Embryonic facial prominence (tissue), 1 donor: Measurements from ENCODE around the gene STARD7.
"Not testable (repeated sequence)": the region's sequence is repeated elsewhere in the genome, so short reads cannot be mapped to it uniquely, and the experiment has no call there.

Experiments used
- DNase-seq: peaks from one replicate; pipeline ENCODE4 v3.0.0-alpha.2; 2016; ENCODE audit errors: extremely low spot score

The STARD7 gene

DNA sequence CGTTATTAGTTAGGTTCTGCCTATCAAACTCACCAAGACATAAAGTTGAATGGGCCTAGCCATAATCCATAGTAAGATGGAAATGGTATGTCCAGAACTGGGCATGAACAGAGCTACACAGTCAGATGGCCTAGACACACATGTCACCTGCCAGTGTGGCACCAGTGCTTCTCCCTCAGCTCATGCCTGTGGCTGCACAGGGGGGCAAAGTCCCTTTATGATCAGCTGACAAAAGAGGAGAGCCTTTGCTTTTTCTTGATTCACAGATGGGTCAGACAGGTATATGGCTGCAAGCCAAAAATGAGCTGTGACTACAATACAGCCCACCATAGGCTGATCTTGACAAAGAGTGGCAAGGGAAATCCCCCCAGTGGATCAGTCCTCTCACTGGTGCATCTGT lies 28.3 kb upstream of the STARD7 start:
- no peak for DNase-seq

DNA sequence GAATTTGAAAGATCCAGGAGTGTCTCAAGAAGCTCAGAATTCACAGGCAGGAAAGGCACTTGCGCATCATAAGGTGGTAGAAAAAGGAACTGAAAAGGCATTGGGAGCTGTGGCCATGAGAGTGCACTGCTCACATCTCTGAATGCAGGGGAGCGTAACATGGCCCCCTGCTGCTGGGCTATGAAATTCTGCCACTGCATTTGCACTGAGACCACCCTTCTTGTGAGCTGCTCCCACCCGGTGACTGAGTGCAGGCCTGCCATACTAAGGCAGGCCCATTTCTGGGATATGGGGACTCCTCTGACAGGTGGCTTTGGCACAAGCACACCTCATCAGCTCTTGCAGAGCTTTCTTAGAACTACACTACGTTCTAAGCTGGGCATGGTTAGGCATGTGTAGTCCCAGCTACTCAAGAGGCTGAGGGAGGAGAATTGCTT lies 25.3 kb upstream of the STARD7 start:
- no peak for DNase-seq

DNA sequence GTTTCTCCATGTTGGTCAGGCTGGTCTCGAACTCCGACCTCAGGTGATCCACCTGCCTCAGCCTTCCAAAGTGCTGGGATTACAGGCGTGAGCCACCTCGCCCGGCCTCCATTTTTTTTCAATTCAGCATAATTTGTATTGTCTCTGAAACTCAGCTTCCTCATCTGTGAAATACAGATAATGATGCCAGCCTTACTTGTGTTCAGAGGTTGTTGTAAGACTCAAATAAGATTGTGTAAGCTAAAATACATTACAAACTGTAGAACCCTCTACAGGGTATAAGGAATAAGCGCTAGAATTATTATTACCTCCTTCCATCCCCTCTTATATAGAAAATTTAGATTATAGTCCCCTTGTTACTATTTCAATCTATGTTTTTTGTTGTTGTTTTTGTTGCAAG lies 24.8 kb upstream of the STARD7 start:
- DNase-seq: no peak

DNA sequence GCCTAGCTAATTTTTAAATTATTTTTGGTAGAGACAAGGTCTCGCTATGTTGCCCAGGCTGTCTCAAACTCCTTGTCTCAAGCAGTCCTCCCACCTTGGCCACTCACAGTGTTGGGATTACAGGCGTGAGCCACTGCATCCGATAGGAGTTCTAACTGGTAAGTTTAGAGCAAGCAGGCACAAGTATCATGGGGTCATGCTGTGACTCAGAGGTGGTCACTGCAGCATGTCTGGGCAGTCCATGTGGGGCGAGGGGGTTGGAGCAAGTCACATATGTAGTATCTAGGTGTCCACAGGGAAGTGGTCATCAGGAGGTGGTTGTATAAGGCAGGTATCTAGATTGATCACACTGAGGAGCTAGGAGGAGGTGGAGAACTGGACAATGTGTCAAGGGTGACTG lies 22.7 kb upstream of the STARD7 start:
- DNase-seq: no peak

DNA sequence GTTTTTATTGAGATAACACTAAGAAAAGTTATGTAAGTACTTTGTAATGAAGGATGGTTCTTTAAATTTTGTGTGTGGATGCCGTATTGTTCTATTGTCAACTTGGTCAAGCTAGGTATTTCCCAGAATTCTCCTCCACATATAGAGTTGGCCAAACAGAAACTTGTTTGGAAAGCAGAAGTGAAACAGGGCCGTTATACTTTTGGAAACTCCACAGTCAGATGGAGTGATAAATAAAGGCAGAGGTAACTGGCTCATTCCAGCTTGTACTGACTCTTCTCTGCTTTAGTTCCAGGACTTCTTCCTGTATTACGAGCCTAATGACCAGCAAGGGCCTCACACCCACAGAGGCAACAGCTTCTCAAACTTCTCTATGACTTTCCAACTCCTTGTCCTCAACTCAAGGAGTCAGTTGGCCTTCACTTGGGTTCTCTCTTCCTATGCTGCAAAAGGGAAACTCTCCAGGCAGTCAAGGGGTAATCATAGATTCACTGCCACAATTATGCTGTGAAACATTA lies 16.4 kb upstream of the STARD7 start:
- no peak for DNase-seq

DNA sequence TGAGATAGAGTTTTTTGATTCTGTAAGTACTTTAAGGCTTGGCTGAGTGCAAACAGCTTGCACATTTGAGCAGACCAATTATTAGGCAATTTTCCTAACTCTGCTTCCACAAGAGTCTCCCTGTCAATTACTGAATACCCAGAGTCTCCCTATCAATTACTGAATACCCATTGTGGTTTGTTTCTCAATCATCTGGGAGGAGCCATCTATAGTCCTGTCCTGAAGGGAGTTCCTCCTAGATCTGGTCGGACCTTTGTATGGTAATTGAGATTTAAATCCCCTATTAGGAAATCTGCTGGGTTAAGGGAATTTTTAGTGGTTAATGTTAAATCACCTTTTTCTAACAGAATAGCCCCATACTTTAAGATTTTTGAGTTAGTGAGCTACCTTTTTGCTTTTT lies 12.5 kb upstream of the STARD7 start:
- DNase-seq: not testable (repeated sequence)

DNA sequence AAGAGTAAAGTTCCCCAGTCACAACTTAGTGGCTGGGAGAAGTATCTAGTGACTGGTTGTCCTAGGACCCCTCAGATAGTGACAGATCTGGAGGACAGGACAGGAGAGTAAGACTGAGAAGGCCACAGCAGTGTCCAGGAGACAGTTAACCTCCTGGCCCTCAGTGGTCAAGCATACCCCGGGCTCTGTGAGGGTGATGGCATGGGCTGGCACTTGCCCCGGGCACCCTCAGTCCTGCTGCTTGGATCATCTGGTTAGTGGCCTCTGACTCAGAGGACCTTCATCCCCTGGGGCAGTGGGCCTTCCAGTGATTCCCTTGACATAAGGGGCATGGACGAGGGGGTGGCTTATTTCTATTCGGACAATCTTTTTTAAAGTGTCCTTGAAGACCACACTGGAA lies 11.3 kb upstream of the STARD7 start:
- DNase-seq: not testable (repeated sequence)

DNA sequence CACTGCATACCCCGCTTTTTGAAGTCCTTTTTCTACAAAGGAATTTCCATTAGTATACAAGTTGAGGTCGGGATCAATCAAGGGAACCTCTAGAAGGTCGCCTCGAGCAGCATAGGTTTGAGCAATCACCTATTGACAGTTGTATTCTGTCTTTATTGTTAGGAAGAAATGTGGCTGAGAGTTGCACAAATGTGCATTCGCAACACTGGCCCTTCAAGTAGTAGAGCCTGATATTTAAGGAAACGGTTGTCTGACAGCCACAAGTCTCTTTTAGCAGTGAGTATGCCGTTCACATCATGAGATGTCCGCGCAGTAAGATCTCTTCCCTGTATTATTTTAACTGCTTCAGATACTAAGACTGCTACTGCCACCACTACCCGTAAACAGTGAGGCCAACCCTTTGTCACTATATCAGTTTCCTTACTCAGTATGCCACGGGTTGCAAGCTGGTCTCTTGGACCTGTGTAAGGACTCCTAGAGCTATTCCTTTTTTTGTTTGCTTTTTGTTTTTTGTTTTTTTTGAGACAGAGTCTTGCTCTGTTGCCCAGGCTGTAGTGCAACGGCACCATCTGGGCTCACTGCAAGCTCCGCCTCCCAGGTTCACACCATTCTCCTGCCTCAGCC lies 10.0 kb upstream of the STARD7 start:
- no peak for DNase-seq

DNA sequence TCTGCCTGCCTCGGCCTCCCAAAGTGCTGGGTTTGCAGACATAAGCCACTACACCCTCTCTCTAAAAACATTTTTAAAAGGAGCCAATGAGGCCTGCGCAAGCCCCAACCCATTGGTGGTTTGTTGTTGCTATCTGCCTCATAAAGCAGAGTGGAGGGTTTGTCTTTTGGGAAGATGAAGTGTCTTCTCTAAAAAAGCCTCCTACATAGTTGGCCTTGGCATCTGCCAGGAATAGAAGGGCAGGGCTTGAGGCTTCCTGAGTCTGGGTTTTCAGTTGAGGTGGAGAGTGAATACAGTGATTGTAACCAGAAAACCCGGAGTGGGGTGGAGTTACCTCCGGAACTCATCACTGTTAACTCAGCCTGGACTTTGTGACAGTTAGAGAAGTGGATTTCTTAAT lies 5.9 kb upstream of the STARD7 start:
- no peak for DNase-seq

DNA sequence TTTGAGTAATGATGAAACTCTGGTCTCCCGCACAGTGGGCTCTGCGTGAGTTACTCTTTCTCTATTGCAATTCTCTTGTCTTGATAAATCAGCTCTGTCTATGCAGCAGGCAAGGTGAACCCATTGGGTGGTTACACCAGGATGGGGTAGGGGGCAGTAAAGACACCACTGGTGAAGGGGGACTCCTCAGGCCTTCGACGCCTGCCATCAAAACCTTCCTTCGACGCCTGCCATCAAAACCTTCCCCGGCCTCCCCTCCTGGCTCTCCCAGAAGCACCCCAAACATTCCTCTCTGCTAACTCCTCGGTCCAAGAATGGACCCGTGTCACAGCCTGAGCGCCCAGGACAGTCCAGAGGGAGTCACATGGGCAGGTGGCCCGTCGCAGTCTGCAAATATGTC lies 4.8 kb upstream of the STARD7 start:
- DNase-seq: no peak

DNA sequence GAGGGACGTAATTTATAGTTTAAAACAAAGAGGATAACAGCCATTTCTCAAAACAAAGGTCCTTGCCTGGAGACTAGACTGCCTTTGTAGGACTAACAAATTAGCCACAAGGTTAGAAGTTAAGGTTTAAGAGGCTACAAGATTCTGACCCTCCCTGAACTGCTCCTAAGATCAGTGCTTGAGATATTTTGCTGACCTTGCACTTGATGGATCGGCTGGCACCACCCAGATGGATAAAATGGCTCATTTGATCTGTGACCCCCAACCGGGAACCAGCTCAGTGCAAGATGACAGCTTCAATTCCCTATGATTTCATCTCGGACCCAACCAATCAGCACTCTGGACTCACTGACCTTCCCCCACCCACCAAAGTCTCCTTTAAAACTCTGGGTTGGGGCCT lies 3.7 kb upstream of the STARD7 start:
- DNase-seq: no peak

DNA sequence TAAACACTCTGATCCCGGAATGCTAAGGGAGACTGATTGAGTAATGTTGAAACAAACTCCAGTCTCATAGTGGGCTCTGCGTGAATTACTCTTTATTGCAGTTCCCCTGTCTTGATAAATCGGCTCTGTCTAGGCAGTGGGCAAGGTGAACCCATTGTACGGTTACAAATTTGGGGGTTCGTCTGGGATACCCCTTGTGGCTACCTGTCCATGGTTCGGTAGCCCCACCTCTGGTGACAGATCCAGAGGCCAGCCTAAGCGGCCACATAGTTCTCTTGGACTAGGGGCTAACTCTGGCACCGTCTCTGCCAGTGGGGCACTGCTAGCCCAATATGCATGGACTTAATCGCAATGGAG lies 1.1 kb upstream of the STARD7 start:
- no peak for DNase-seq

DNA sequence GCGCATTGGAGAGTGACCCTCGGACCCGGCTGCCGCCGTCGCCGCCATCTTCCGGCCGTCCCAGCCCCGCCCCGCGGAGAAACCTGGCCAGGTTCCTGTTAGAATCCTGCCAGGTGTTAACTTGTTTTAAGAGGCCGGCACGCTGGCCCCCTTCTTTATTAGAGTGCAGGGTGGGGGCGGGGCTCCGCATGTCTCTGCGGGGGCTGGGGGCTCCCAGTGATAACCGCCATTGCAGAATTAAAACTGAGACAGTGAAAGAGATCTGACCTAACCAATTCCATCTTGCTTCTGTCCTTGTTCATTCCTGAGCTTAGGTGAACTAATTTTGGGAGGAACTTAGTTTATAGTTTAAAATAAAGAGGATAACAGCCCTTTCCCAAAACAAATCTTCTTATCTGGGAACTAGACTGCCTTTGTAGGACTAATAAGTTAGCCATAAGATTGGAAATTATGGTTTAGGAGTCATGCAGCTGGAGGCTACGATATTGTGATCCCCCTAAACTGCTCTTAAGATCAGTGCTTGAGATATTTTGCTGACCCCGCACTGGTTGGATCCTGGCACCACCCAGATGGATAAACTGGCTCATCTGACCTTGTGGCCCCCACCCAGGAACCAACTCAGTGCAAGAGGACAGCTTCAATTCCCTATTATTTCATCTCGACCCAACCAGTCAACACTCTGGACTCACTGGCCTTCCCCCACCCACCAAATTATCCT lies 543 bp upstream of the STARD7 start:
- no peak for DNase-seq

DNA sequence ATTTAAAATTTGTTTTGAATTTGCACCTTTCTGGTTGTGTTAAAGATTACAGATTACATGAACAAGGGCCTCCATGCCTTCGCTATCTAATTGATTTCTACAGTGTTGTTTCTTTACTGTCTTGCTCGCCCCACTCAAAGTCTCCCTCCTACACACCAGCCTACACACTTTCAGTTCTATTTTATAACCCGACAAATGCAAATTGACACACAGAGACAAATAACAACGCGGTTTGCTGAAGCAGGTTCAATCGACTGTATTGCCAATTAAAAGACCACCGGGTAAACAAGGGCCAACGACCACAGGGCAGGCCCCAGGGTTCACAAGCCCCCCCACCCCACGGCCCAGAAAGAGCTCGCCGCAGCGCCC lies 869 bp downstream of the STARD7 start:
- no peak for DNase-seq

DNA sequence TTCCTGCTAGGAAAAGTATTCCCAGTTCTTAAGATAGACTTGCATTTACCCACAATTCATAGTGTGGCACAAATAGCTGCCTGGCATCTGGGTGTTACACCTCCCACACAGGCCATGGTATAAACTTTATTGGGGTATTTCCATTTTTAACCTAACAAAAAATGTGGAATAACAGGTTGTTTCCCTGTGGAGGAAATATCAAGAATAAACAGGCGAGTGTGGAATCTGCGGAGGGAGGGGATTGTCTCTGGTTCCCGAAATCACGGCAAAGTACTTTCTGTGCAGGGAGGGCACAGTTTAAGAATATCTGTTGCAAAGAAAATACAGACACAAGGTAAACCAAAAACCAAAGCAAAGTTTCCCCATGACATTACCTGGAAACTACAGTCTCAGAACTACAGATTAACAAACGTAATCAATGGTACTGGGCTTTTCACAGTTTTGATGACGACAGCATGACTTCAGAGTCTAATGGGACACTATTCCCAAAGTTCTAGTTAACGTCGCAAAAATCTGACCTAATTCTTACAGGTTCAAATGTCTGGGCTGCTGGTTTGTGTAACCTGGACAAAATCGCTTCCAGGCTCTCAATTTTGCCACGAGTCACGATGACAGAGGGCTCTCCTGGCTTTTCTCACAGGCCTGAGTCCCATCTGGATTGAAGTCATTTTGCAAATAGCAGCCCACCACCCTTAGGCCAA lies 1.4 kb downstream of the STARD7 start:
- DNase-seq: no peak

DNA sequence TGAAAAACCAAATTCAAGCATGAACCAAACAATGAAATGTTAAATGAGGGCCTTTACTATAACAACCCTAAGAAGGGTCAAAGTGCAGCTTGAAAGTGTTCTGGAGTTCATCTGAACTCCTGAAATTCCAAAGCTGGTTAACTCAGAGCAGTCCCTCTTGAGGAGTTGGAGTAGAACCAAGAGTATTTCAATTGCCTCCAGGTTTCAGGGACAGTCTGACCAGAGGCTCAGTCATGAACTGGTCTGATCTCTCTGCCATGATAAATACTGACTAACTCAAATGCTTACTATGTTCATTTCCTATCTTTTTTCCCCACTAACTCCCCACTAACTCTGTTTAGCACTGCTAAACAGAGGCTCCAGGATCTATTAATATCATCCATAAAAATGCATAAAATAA lies 2.7 kb downstream of the STARD7 start:
- DNase-seq: no peak

DNA sequence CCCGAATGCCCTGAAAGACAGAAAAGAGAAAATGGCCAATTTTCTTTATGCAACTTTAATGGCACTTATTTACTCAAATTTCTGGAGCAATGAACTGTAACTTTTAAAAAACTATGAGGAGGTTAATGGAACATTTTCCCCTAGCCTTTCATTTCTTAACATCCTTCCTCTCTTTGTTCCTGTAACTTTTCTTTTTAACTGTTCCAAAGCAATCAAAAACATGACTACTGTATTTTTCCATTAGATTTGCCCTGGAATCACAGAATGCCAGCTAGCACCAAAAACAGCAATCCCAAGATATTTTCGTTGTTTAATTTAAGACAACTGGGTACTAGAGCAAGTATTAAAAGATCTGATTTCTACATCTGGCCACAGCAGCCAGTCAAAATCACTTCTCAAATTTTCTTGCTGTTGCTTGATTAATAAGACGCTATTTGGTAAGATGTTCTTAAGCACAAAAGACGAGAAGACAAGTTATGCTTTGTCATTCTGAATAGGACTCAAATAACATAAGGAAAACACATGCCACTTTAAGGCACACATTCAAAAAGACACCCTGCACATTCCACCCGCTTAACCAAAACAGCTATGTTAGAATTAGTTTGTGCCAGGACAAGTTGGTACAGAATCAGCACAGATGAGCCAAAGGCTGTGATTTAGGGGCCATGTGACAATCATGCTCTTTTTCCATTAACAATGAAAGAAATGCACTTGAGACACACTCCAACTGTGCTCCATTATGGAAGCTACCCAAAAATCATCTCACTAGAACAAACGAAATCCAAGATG lies 3.6 kb downstream of the STARD7 start:
- DNase-seq: no peak

DNA sequence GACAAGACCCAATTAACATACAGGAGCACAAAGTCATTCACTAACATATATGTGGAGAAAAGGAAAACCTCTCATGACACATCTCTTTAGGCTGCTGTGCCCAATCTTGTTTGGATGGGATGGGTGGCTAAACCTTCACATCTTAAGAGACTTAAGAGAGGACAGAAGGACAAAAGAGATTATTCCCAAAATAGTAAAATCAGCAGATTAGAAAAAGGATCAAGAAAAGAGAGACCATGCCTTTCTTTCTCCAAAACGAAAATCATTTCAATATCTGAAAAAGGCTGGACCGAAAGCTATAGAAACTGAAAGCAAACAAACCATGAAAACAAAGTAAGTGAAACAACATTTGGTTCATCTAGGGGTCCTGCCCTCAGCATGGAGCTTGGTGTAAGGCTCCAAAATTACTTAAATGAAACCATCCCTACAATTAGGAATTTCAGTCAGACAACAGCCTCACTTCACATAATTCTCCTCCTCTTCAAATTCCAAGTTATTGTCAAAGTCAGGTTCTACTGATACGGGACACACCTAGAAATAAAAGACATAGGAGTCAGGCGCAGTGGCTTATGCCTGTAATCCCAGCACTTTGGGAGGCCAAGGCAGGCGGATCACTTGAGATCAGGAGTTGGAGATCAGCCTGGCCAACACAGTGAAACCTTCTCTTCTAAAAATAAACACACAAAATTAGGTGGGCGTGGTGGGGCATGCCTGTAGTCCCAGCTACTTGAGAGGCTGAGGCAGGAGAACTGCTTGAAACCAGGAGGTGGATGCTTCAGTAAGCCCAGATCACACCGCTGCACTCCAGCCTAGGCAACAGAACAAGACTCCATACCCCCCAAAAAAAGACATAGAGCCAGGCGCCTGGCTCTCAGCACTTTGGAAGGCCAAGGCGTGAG lies 5.2 kb downstream of the STARD7 start:
- DNase-seq: no peak

DNA sequence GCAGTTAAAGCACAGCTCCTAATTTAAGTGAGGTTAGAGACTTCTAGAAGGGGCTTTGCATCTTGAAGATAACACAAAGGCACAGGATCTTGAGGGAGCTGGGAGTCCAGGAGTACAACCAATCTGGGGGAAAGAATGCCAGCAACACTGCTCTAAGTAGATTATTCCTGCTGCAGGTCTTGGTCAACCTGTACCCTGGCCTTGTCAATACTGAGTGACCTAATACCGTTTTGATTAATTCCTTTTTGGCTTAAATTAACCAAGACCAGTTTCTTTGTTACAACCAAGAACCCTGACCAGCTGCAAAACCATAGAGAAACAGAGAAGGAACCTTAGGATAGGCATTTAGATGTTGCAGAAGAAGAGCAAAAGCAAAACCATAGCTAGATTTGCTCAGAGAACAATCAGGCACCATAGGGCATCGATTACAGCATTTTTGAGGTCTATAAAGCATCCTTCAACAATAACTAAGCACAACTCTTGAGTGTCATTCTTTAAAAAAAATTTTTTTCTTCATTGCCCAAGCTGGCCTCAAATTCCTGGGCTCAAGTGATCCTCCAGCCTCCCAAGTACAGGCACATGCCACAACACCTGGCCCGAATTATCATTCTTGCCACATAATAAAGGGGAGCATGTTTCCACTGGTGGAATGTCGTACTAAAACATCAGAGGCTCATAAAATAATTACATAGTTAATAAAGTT lies 6.3 kb downstream of the STARD7 start:
- DNase-seq: no peak

DNA sequence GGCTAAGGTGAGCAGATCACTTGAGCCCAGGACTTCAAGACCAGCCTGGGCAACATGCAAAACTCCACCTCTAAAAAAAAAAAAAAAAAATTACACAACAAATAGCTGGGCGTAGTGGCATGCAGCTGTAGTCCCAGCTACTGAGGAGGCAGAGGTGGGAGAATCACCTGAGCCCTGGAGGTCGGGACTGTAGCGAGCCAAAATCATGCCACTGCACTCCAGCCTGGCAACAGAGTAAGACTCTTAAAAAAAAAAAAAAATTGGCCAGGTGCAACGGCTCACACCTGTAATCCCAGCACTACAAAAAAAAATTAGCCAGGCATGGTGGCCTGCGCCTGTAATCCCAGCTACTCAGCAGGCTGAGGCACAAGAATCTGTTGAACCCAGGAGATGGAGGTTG lies 7.3 kb downstream of the STARD7 start:
- no peak for DNase-seq

DNA sequence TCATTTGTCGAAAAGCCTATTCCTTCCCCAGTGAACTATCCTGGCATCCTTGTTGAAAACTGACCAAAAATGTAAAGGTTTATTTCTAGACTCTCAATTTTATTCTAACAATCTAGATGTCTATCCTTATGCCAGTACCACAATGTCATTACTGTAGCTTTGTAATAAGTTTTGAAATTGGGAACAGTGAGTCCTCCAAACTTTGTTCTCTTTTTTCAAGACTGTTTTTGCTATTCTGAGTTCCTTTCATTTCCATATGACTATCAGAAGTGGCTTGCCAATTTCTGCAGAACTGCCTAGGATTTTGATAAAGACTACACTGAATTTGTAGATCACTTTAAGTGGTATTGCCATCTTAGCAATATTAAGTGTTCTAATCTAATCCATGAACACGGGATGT lies 9.7 kb downstream of the STARD7 start:
- no peak for DNase-seq
